ENCODE measurements around the gene TP53BP2. TPM values are rescaled to one million over a fixed set of nuclear protein-coding genes. Genes with fewer than 3 reads are reported as not detected.

TP53BP2 gene
- total RNA-seq, 1 donor from 2014 or later: 46.6 TPM

DNA sequence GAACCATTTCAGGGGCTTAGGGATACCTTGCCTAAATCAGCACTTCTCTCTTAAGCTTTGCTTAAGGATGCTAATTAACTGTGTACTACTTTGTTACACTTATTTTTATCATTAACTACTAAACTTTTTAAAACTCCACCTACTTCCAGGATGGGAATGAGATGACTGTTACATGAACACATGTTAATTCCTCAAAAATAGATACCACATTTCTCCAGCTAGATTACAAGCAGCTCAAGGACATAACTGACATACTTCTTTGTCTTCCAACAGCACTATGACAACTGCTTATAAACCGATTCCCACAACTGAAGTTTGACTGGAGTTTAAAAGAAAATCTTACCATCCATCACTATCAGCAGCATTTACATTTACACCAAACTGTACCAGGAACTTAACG lies 53.7 kb downstream of the TP53BP2 start:
- Histone ChIP-seq H3K4me2 (ENCODE audit: low read length) (no peak overlapping the region), H4K20me1 (ENCODE audit: insufficient read depth, low read length) (peaks cover 4% of the 10 kb centered on the region), H3K9ac (ENCODE audit: low read length) (no peak overlapping the region), H3K27ac (ENCODE audit: low read depth, low read length) (no peak overlapping the region), H3K9me3 (ENCODE audit: insufficient read depth, low read depth, low read length) (no peaks in the 10 kb centered on the region), H3K27me3 (ENCODE audit: insufficient read depth, low read length) (no peaks in the 10 kb centered on the region), H3K4me1 (ENCODE audit: insufficient read depth, low read length) (no peaks in the 10 kb centered on the region), H2AFZ (ENCODE audit: low read depth, low read length) (no peak overlapping the region), H3K79me2 (ENCODE audit: insufficient read depth, low read length) (peaks cover 3% of the 10 kb centered on the region), H3K4me3 (ENCODE audit: insufficient read depth, low read depth, low read length) (no peak overlapping the region), H3K36me3 (ENCODE audit: insufficient read depth, low read length) (peaks cover 23% of the 10 kb centered on the region)
- no peaks in the 10 kb centered on the region for H3K4me1 Mint-ChIP-seq (ENCODE audit: low read depth, unreplicated experiment)
- no peaks in the 10 kb centered on the region for H3K27me3 Mint-ChIP-seq (ENCODE audit: low read depth, unreplicated experiment)
- H3K27ac Mint-ChIP-seq (ENCODE audit: unreplicated experiment): no peak overlapping the region
- H3K36me3 Mint-ChIP-seq (ENCODE audit: low read depth, unreplicated experiment): peaks cover 7% of the 10 kb centered on the region
- TF ChIP-seq, protein P1, sequence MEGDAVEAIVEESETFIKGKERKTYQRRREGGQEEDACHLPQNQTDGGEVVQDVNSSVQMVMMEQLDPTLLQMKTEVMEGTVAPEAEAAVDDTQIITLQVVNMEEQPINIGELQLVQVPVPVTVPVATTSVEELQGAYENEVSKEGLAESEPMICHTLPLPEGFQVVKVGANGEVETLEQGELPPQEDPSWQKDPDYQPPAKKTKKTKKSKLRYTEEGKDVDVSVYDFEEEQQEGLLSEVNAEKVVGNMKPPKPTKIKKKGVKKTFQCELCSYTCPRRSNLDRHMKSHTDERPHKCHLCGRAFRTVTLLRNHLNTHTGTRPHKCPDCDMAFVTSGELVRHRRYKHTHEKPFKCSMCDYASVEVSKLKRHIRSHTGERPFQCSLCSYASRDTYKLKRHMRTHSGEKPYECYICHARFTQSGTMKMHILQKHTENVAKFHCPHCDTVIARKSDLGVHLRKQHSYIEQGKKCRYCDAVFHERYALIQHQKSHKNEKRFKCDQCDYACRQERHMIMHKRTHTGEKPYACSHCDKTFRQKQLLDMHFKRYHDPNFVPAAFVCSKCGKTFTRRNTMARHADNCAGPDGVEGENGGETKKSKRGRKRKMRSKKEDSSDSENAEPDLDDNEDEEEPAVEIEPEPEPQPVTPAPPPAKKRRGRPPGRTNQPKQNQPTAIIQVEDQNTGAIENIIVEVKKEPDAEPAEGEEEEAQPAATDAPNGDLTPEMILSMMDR (IDR thresholded peaks at IDR 0.05; ENCODE audit: insufficient read depth, low read depth, low read length): no peak
- TF ChIP-seq EZH2 (IDR thresholded peaks at IDR 0.05; ENCODE audit: insufficient read depth, low read length): no peak
- H3K4me3 Mint-ChIP-seq (ENCODE audit: unreplicated experiment): no peak overlapping the region
- FAIRE-seq: no peak
- DNase-seq (ENCODE audit: low read depth): no peak
- H3K9me3 Mint-ChIP-seq (ENCODE audit: unreplicated experiment): no peaks in the 10 kb centered on the region

DNA sequence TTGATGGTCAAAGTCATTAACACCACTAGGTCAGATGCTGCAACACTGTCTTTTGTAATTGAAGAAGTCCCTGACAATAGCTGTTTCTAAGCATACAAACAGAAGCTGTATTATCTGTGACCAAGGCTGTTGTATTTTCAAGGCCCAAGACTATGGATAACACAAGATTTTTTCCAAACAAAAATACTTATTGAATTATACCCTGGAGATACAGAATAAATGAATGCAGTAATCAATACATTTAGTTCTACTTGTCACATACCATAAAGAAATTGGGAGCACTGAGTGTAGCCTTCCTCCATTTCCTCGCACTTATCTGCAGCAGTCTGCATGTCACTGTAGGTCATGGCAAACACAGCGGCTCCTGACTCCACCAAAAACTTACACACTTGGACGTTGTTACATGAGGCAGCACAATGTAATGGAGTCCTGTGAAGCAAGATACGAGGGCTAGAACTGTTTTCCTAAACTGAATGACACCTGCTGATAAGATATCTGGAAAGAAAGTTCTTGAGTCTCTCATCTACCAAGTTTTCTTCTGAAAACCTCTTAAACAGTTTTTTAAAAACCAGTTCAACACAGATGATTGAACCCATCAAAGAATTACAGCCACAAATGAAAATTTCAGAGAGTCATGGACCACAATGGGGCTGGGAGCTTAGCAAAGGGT lies 56.9 kb downstream of the TP53BP2 start:
- Mint-ChIP-seq H3K4me1 (ENCODE audit: low read depth, unreplicated experiment) (no peaks in the 10 kb centered on the region), H3K27ac (ENCODE audit: unreplicated experiment) (peak overlapping the region; percentile 31), H3K36me3 (ENCODE audit: low read depth, unreplicated experiment) (peaks cover 6% of the 10 kb centered on the region), H3K9me3 (ENCODE audit: unreplicated experiment) (no peaks in the 10 kb centered on the region), H3K4me3 (ENCODE audit: unreplicated experiment) (no peak overlapping the region), H3K27me3 (ENCODE audit: low read depth, unreplicated experiment) (no peaks in the 10 kb centered on the region)
- Histone ChIP-seq H3K4me1 (ENCODE audit: insufficient read depth, low read length) (no peaks in the 10 kb centered on the region), H3K27ac (ENCODE audit: low read depth, low read length) (no peak overlapping the region), H2AFZ (ENCODE audit: low read depth, low read length) (no peak overlapping the region), H3K4me2 (ENCODE audit: low read length) (no peak overlapping the region), H3K36me3 (ENCODE audit: insufficient read depth, low read length) (peaks cover 20% of the 10 kb centered on the region), H3K9ac (ENCODE audit: low read length) (no peak overlapping the region), H4K20me1 (ENCODE audit: insufficient read depth, low read length) (no peaks in the 10 kb centered on the region), H3K79me2 (ENCODE audit: insufficient read depth, low read length) (peaks cover 3% of the 10 kb centered on the region), H3K4me3 (ENCODE audit: insufficient read depth, low read depth, low read length) (no peak overlapping the region), H3K9me3 (ENCODE audit: insufficient read depth, low read depth, low read length) (no peaks in the 10 kb centered on the region), H3K27me3 (ENCODE audit: insufficient read depth, low read length) (no peaks in the 10 kb centered on the region)
- FAIRE-seq (no peak), DNase-seq (ENCODE audit: low read depth) (no peak)
- no peak for TF ChIP-seq EZH2 (IDR thresholded peaks at IDR 0.05; ENCODE audit: insufficient read depth, low read length)
- TF ChIP-seq, protein P1 (IDR thresholded peaks at IDR 0.05; ENCODE audit: insufficient read depth, low read depth, low read length): no peak

DNA sequence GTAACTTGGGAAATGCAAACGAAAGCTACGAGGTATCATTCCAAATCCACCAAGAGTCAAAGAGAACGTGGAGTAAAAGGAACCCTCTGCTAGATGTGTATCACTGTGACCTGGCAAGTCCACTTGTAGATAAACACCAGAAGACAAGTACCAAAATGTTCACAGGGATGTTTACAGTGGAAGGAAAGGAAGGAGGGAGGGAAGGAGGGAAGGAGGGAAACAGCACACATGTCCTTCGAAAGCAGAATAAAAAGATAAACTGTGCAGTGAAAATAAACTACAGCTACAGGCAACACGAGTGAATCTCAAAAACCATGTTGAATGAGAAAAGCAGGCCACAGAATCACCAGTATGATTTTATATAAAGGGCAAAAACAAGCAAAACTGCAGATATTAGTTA lies 59.9 kb downstream of the TP53BP2 start:
- Histone ChIP-seq H2AFZ (ENCODE audit: low read depth, low read length) (no peak overlapping the region), H3K79me2 (ENCODE audit: insufficient read depth, low read length) (no peaks in the 10 kb centered on the region), H3K4me2 (ENCODE audit: low read length) (no peak overlapping the region), H3K4me1 (ENCODE audit: insufficient read depth, low read length) (no peaks in the 10 kb centered on the region), H3K36me3 (ENCODE audit: insufficient read depth, low read length) (peaks cover 25% of the 10 kb centered on the region), H3K4me3 (ENCODE audit: insufficient read depth, low read depth, low read length) (no peak overlapping the region), H3K27ac (ENCODE audit: low read depth, low read length) (no peak overlapping the region), H4K20me1 (ENCODE audit: insufficient read depth, low read length) (no peaks in the 10 kb centered on the region), H3K9ac (ENCODE audit: low read length) (no peak overlapping the region), H3K9me3 (ENCODE audit: insufficient read depth, low read depth, low read length) (no peaks in the 10 kb centered on the region), H3K27me3 (ENCODE audit: insufficient read depth, low read length) (no peaks in the 10 kb centered on the region)
- no peaks in the 10 kb centered on the region for H3K9me3 Mint-ChIP-seq (ENCODE audit: unreplicated experiment)
- no peak for FAIRE-seq
- no peaks in the 10 kb centered on the region for H3K27me3 Mint-ChIP-seq (ENCODE audit: low read depth, unreplicated experiment)
- H3K4me1 Mint-ChIP-seq (ENCODE audit: low read depth, unreplicated experiment): peaks cover 6% of the 10 kb centered on the region
- no peak overlapping the region for H3K27ac Mint-ChIP-seq (ENCODE audit: unreplicated experiment)
- DNase-seq (ENCODE audit: low read depth): no peak
- peaks cover 6% of the 10 kb centered on the region for H3K36me3 Mint-ChIP-seq (ENCODE audit: low read depth, unreplicated experiment)
- H3K4me3 Mint-ChIP-seq (ENCODE audit: unreplicated experiment): no peak overlapping the region
- TF ChIP-seq EZH2 (IDR thresholded peaks at IDR 0.05; ENCODE audit: insufficient read depth, low read length): no peak
- TF ChIP-seq, protein P1 (IDR thresholded peaks at IDR 0.05; ENCODE audit: insufficient read depth, low read depth, low read length): no peak

All from astrocyte (in vitro differentiated cells and primary cell).